OCI-LY7 (cell line): ENCODE measurements around the gene ZNF639. TPM values are rescaled to one million over a fixed set of nuclear protein-coding genes. Genes with fewer than 3 reads are reported as not detected.

Experiments used
- BruUV-seq: library from RNA; stranded (reverse); fragments of 400-500 nt; replicated peaks from 2 replicates; lab custom pipeline; 2021; lab: Mats Ljungman, UMichigan
- CTCF ChIA-PET: fragments of 300-600 bp; sonication (Branson Sonifier 250); formaldehyde crosslinking; loops from one replicate; lab custom pipeline; 2022; ENCODE audit warnings: antibody characterized with exemption; ENCODE audit not compliant: unreplicated experiment; lab: Charles Lee
- POLR2A ChIA-PET: fragments of 300-600 bp; sonication (Branson Sonifier 250); formaldehyde crosslinking; loops from one replicate; lab custom pipeline; 2022; ENCODE audit warnings: antibody characterized with exemption; lab: Charles Lee
- DNase-seq: peaks from one replicate; pipeline ENCODE4 v3.0.0-alpha.2; 2015; ENCODE audit warnings: low spot score
- H2AFZ ChIP-seq: fragments of 200-600 bp; sonication (generic), shearing (Covaris generic); 2 replicates; pipeline ENCODE4 v1.6.1; 2014; ENCODE audit warnings: mild to moderate bottlenecking, antibody characterized with exemption, low read length, moderate library complexity
- H3K27ac ChIP-seq: fragments of 200-600 bp; sonication (generic); 2 replicates; pipeline ENCODE4 v1.5.1; 2014; ENCODE audit warnings: mixed run types, low read depth, mild to moderate bottlenecking, moderate library complexity, low read length, inconsistent platforms; ENCODE audit not compliant: poor library complexity, severe bottlenecking
- H3K36me3 ChIP-seq: fragments of 200-600 bp; sonication (generic); 2 replicates; pipeline ENCODE4 v1.6.1; 2014; ENCODE audit warnings: mild to moderate bottlenecking, antibody characterized with exemption, low read length, moderate library complexity, mixed read lengths; ENCODE audit not compliant: insufficient read depth
- H3K4me1 ChIP-seq: fragments of 200-600 bp; sonication (generic); 2 replicates; pipeline ENCODE4 v1.5.1; 2014; ENCODE audit warnings: mild to moderate bottlenecking, low read length; ENCODE audit not compliant: insufficient read depth, poor library complexity, severe bottlenecking
- H3K4me2 ChIP-seq: fragments of 200-600 bp; sonication (generic); 2 replicates; pipeline ENCODE4 v1.6.1; 2014; ENCODE audit warnings: mild to moderate bottlenecking, low read length
- H3K4me3 ChIP-seq: fragments of 200-600 bp; sonication (generic); 2 replicates; pipeline ENCODE4 v1.5.1; 2014; ENCODE audit warnings: mild to moderate bottlenecking, low read depth, low read length; ENCODE audit not compliant: poor library complexity, severe bottlenecking
- H3K79me2 ChIP-seq: fragments of 200-600 bp; sonication (generic); 2 replicates; pipeline ENCODE4 v1.6.1; 2016; ENCODE audit warnings: low read depth, mild to moderate bottlenecking, low read length, moderate library complexity, mixed read lengths; ENCODE audit not compliant: insufficient read depth
- H3K9me2 ChIP-seq: fragments of 200-600 bp; sonication (generic); 2 replicates; pipeline ENCODE4 v1.6.1; 2016; ENCODE audit warnings: mild to moderate bottlenecking, low read length, mixed read lengths; ENCODE audit not compliant: insufficient read depth
- H3K9me3 ChIP-seq: fragments of 200-600 bp; sonication (generic); 2 replicates; pipeline ENCODE4 v1.6.1; 2014; ENCODE audit warnings: mild to moderate bottlenecking, mixed run types, low read length, mixed read lengths
- H4K20me1 ChIP-seq: fragments of 200-600 bp; sonication (generic); 2 replicates; pipeline ENCODE4 v1.6.1; 2014; ENCODE audit warnings: mild to moderate bottlenecking, antibody characterized with exemption, low read length, moderate library complexity, mixed read lengths; ENCODE audit not compliant: insufficient read depth
- EZH2phosphoT487 ChIP-seq: fragments of 200-600 bp; sonication (generic); IDR thresholded peaks from 2 replicates; pipeline ENCODE4 v1.6.1; 2018; ENCODE audit warnings: low read depth, borderline replicate concordance, mild to moderate bottlenecking, mixed run types, antibody characterized with exemption, low read length, moderate library complexity, mixed read lengths
- intact Hi-C: fragments of 100-400 bp; cut with micrococcal nuclease; formaldehyde crosslinking; loops from one replicate; pipeline ENCODE4 v1.10.0; 2022; ENCODE audit not compliant: unreplicated experiment
- total RNA-seq, 2 experiments: library from RNA; depleted of rRNA in 1 of 2; stranded (reverse); fragments of >200 nt in 1 of 2; shearing (Covaris generic) in 1 of 2; gene quantifications; 2 replicates each; pipeline ENCODE4 v1.2.3, GENCODE V29; 2014 to 2022
- TF ChIP-seq, protein P1 (sequence below): fragments of 200-600 bp; sonication (generic); conservative IDR thresholded peaks from 2 replicates; pipeline ENCODE4 v1.5.1; 2014; ENCODE audit warnings: mild to moderate bottlenecking, antibody characterized with exemption, low read length, moderate library complexity, mixed read lengths

ZNF639 gene
- total RNA-seq, 2 experiments from 2014 or later: 59.3 to 61.3 TPM

DNA sequence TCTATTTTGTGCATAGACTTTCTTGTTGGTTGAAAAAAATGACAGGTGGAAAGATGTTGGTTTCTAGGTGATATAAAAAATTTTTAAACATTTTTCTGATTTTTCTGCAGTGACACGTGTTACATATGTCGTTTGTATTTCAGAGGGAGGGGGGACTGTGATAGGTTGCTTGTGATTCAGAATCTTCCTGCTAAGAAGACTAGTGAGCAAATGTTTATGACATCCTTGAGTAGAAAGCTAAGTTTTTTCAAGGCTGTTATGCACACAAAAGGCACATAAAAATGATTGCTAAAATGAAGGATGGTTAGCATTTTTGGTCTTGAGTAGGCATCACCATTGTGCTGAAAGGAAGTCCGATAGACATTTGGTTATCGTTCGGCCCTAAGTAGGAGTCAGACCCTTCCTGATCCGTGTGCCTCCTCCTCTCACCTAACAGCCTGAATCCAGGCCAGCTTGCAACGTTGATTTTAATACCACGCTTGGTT, 1.5 kb downstream of the ZNF639 start:
- CTCF ChIA-PET: no interaction called here
- intact Hi-C loops: loop anchor here (1.0 to 5.0 kb wide), 2 partner anchors 23 to 328 kb away; partner anchors contain the start of genes MFN1 and USP13
- POLR2A ChIA-PET: interaction anchor here (0.6 to 3.6 kb wide), 13 partner anchors 10 to 254 kb away, joined by 3 to 27 read pairs (median 4); partner anchors contain the start of genes ACTL6A and MFN1
- Histone ChIP-seq H3K4me3 (peak overlapping the region; percentile 90), H3K79me2 (peaks cover 63% of the 10 kb centered on the region), H2AFZ (peak overlapping the region; percentile 57; the same call in 1 of the 2 replicates), H3K4me1 (peaks cover 24% of the 10 kb centered on the region), H3K9me2 (no peaks in the 10 kb centered on the region), H3K4me2 (peak overlapping the region; percentile 81), H3K9me3 (no peaks in the 10 kb centered on the region), H3K27ac (peak overlapping the region; percentile 68), H3K36me3 (peaks cover 49% of the 10 kb centered on the region), H4K20me1 (peaks cover 12% of the 10 kb centered on the region; the same call in 1 of the 2 replicates)
- peak; percentile 48 for DNase-seq
- BruUV-seq: TSS peak; percentile 68
- TF ChIP-seq EZH2phosphoT487: no peak
- TF ChIP-seq, protein P1, sequence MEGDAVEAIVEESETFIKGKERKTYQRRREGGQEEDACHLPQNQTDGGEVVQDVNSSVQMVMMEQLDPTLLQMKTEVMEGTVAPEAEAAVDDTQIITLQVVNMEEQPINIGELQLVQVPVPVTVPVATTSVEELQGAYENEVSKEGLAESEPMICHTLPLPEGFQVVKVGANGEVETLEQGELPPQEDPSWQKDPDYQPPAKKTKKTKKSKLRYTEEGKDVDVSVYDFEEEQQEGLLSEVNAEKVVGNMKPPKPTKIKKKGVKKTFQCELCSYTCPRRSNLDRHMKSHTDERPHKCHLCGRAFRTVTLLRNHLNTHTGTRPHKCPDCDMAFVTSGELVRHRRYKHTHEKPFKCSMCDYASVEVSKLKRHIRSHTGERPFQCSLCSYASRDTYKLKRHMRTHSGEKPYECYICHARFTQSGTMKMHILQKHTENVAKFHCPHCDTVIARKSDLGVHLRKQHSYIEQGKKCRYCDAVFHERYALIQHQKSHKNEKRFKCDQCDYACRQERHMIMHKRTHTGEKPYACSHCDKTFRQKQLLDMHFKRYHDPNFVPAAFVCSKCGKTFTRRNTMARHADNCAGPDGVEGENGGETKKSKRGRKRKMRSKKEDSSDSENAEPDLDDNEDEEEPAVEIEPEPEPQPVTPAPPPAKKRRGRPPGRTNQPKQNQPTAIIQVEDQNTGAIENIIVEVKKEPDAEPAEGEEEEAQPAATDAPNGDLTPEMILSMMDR: no peak

DNA sequence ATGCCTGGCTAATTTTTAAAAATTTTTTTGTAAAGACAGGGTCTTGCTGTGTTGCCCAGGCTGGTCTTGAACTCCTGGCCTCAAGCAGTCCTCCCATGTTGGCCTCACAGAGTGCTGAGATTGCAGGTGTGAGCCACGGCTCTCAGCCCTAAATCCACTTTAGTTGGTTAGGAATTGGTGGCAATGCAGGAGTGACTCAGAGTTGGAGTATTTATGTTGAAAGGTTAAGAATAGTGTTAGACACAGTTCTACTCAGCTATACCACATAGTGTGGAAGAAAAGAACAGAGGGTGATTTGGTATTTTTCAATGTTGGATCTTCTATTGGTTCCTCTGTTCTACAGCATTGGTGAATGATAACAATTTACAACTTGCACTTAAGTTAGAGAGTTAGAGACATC, 7.6 kb downstream of the ZNF639 start:
- intact Hi-C loops: no loop called here
- no peak overlapping the region for H3K4me3 ChIP-seq

More for the DNA sequence above, 7.6 kb downstream of the ZNF639 start:
- H3K9me3 ChIP-seq: no peaks in the 10 kb centered on the region
- ChIA-PET CTCF (no interaction called here), POLR2A (interaction anchor here (1.0 kb wide), 1 partner anchor 10 kb away, joined by 4 read pairs; no protein-coding TSS in a partner anchor)
- no peak for DNase-seq
- no TSS peak for BruUV-seq
- no peak overlapping the region for H3K4me2 ChIP-seq
- no peaks in the 10 kb centered on the region for H3K9me2 ChIP-seq
- no peaks in the 10 kb centered on the region for H3K4me1 ChIP-seq
- peaks cover 99% of the 10 kb centered on the region for H3K36me3 ChIP-seq
- peaks cover 10% of the 10 kb centered on the region; the same call in 1 of the 2 replicates for H4K20me1 ChIP-seq
- H3K27ac ChIP-seq: no peak overlapping the region
- peaks cover 78% of the 10 kb centered on the region for H3K79me2 ChIP-seq
- TF ChIP-seq, protein P1: no peak
- TF ChIP-seq EZH2phosphoT487: no peak
- no peak overlapping the region for H2AFZ ChIP-seq
